DOHH2 (cell line): ENCODE data around the gene FOS.

ENCODE experiments used
- H3F3A ChIP-seq: fragments of 200-600 bp; sonication (generic), shearing (Covaris generic); 2 replicates; pipeline ENCODE4 v1.6.0; 2016; ENCODE audit warnings: antibody characterized with exemption, mild to moderate bottlenecking; ENCODE audit not compliant: control insufficient read depth, insufficient read depth
- H3K27ac ChIP-seq: fragments of 200-600 bp; sonication (generic); 2 replicates; pipeline ENCODE4 v1.5.1; 2014; ENCODE audit warnings: low read depth, mild to moderate bottlenecking, low read length, moderate library complexity
- H3K27me3 ChIP-seq: fragments of 200-600 bp; sonication (generic); 2 replicates; pipeline ENCODE4 v1.6.1; 2014; ENCODE audit warnings: mild to moderate bottlenecking, low read length, mixed read lengths; ENCODE audit not compliant: control insufficient read depth
- H3K36me3 ChIP-seq: fragments of 200-600 bp; sonication (generic); 2 replicates; pipeline ENCODE4 v1.6.1; 2014; ENCODE audit warnings: mild to moderate bottlenecking, low read length, moderate library complexity, mixed read lengths; ENCODE audit not compliant: control insufficient read depth
- H3K4me1 ChIP-seq: fragments of 200-600 bp; sonication (generic); 2 replicates; pipeline ENCODE4 v1.6.1; 2014; ENCODE audit warnings: mild to moderate bottlenecking, low read length, mixed read lengths; ENCODE audit not compliant: control insufficient read depth
- H3K4me2 ChIP-seq: fragments of 200-600 bp; sonication (generic); 2 replicates; pipeline ENCODE4 v1.6.0; 2014; ENCODE audit warnings: mild to moderate bottlenecking, low read length, moderate library complexity
- H3K4me3 ChIP-seq: fragments of 200-600 bp; sonication (generic); 2 replicates; pipeline ENCODE4 v1.5.1; 2014; ENCODE audit warnings: mild to moderate bottlenecking, low read length, mixed read lengths
- H3K79me2 ChIP-seq: fragments of 200-600 bp; sonication (generic); 2 replicates; pipeline ENCODE4 v1.6.1; 2014; ENCODE audit warnings: mild to moderate bottlenecking, low read length, mixed read lengths; ENCODE audit not compliant: control insufficient read depth
- H3K9me2 ChIP-seq: fragments of 200-600 bp; sonication (generic); replicated peaks from 2 replicates; pipeline ENCODE4 v1.6.1; 2014; ENCODE audit warnings: mild to moderate bottlenecking, low read length, mixed read lengths; ENCODE audit not compliant: control insufficient read depth
- H3K9me3 ChIP-seq: fragments of 200-600 bp; sonication (generic); 2 replicates; pipeline ENCODE4 v1.6.1; 2014; ENCODE audit warnings: antibody characterized with exemption, low read length, mixed read lengths; ENCODE audit not compliant: control insufficient read depth, insufficient read depth
- H4K20me1 ChIP-seq: fragments of 200-600 bp; sonication (generic); 2 replicates; pipeline ENCODE4 v1.6.0; 2014; ENCODE audit warnings: low read depth, mild to moderate bottlenecking, antibody characterized with exemption, low read length, moderate library complexity; ENCODE audit not compliant: control insufficient read depth, insufficient read depth
- CTCF ChIP-seq: fragments of 200-600 bp; sonication (generic); IDR thresholded peaks from one replicate; pipeline ENCODE4 v1.5.1; 2014; ENCODE audit warnings: antibody characterized with exemption, mild to moderate bottlenecking, low read depth, low read length; ENCODE audit not compliant: poor library complexity, severe bottlenecking
- EZH2phosphoT487 ChIP-seq: fragments of 200-600 bp; sonication (generic); IDR thresholded peaks from 2 replicates; pipeline ENCODE4 v1.6.1; 2017; ENCODE audit warnings: borderline replicate concordance, mild to moderate bottlenecking, antibody characterized with exemption, low read length, moderate library complexity, mixed read lengths

FOS gene

GRCh38 chr14:75238756-75239455 is 39.7 kb upstream of the FOS start:
- no peaks in the 10 kb centered on the region for H3K9me3 ChIP-seq
- H3F3A ChIP-seq: no peaks in the 10 kb centered on the region
- H3K9me2 ChIP-seq: no peaks in the 10 kb centered on the region
- H3K4me3 ChIP-seq: no peak overlapping the region
- no peaks in the 10 kb centered on the region for H3K36me3 ChIP-seq
- peaks cover 6% of the 10 kb centered on the region; the same call in 1 of the 2 replicates for H3K4me1 ChIP-seq
- no peaks in the 10 kb centered on the region for H3K79me2 ChIP-seq
- H3K27ac ChIP-seq: no peak overlapping the region
- no peaks in the 10 kb centered on the region for H4K20me1 ChIP-seq
- TF ChIP-seq CTCF (no peak), EZH2phosphoT487 (no peak)
- H3K27me3 ChIP-seq: no peaks in the 10 kb centered on the region
- H3K4me2 ChIP-seq: no peak overlapping the region

- Histone ChIP-seq H3K9me2 (no peaks in the 10 kb centered on the region), H4K20me1 (no peaks in the 10 kb centered on the region), H3K4me3 (no peak overlapping the region), H3K27ac (no peak overlapping the region), H3K79me2 (no peaks in the 10 kb centered on the region), H3K4me1 (peaks cover 6% of the 10 kb centered on the region; the same call in 1 of the 2 replicates), H3F3A (0 out of 2 replicates have a peak, but pooled peaks cover 2% of the 10 kb centered on the region), H3K4me2 (no peak overlapping the region), H3K36me3 (no peaks in the 10 kb centered on the region), H3K9me3 (no peaks in the 10 kb centered on the region), H3K27me3 (no peaks in the 10 kb centered on the region)
- no peak for TF ChIP-seq EZH2phosphoT487
- TF ChIP-seq CTCF: no peak
Measured at GRCh38 chr14:75240781-75241180, 37.8 kb upstream of the FOS start.

GRCh38 chr14:75242546-75243273 is 35.9 kb upstream of the FOS start:
- H3K79me2 ChIP-seq: no peaks in the 10 kb centered on the region
- H3K27ac ChIP-seq: no peak overlapping the region
- TF ChIP-seq EZH2phosphoT487: no peak
- TF ChIP-seq CTCF: no peak

More at GRCh38 chr14:75242546-75243273, 35.9 kb upstream of the FOS start:
- H3K27me3 ChIP-seq: no peaks in the 10 kb centered on the region
- no peak overlapping the region for H3K4me2 ChIP-seq
- H3F3A ChIP-seq: 0 out of 2 replicates have a peak, but pooled peaks cover 2% of the 10 kb centered on the region
- no peaks in the 10 kb centered on the region for H3K9me3 ChIP-seq
- H3K9me2 ChIP-seq: no peaks in the 10 kb centered on the region
- no peak overlapping the region for H3K4me3 ChIP-seq
- no peaks in the 10 kb centered on the region for H4K20me1 ChIP-seq
- no peaks in the 10 kb centered on the region for H3K36me3 ChIP-seq
- H3K4me1 ChIP-seq: peaks cover 15% of the 10 kb centered on the region
